H9 (cell line): ENCODE data around the gene PDE5A. TPM values are rescaled to one million over a fixed set of nuclear protein-coding genes. Genes with fewer than 3 reads are reported as not detected.

Experiments used
- DNase-seq: peaks from one replicate; pipeline ENCODE4 v3.0.0-alpha.2; 2017
- H2AFZ ChIP-seq: one replicate; pipeline ENCODE4 v1.6.1; 2013; ENCODE audit warnings: mild to moderate bottlenecking, low read length, control low read depth, moderate library complexity
- H2AK5ac ChIP-seq: 2 replicates; pipeline ENCODE4 v1.6.1; 2013; ENCODE audit warnings: low read length, control low read depth, mixed read lengths; ENCODE audit not compliant: insufficient read length
- H2BK120ac ChIP-seq: one replicate; pipeline ENCODE4 v1.6.1; 2013; ENCODE audit warnings: low read depth, mild to moderate bottlenecking, low read length, control low read depth, inconsistent platforms; ENCODE audit not compliant: poor library complexity, severe bottlenecking
- H2BK12ac ChIP-seq: 2 replicates; pipeline ENCODE4 v1.6.1; 2013; ENCODE audit warnings: low read length, control low read depth, mixed read lengths, low read depth; ENCODE audit not compliant: insufficient read length
- H2BK15ac ChIP-seq: 2 replicates; pipeline ENCODE4 v1.6.1; 2013; ENCODE audit warnings: low read depth, low read length, control low read depth
- H2BK20ac ChIP-seq: one replicate; pipeline ENCODE4 v1.6.1; 2013; ENCODE audit warnings: low read depth, mild to moderate bottlenecking, low read length, control low read depth, inconsistent platforms; ENCODE audit not compliant: poor library complexity, severe bottlenecking
- H2BK5ac ChIP-seq: 2 replicates; pipeline ENCODE4 v1.6.1; 2013; ENCODE audit warnings: low read length, control low read depth, mixed read lengths; ENCODE audit not compliant: insufficient read length
- H3K14ac ChIP-seq: 2 replicates; pipeline ENCODE4 v1.6.1; 2013; ENCODE audit warnings: low read length, control low read depth; ENCODE audit not compliant: insufficient read depth
- H3K18ac ChIP-seq: 2 replicates; pipeline ENCODE4 v1.6.1; 2013; ENCODE audit warnings: low read depth, mild to moderate bottlenecking, mixed read lengths, low read length, control low read depth; ENCODE audit not compliant: insufficient read length
- H3K23ac ChIP-seq: 2 replicates; pipeline ENCODE4 v1.6.1; 2013; ENCODE audit warnings: low read length, control low read depth, mixed read lengths, low read depth; ENCODE audit not compliant: insufficient read length
- H3K23me2 ChIP-seq: 2 replicates; pipeline ENCODE4 v1.6.1; 2013; ENCODE audit warnings: low read depth, mild to moderate bottlenecking, mixed read lengths, low read length, control low read depth; ENCODE audit not compliant: insufficient read length, poor library complexity, severe bottlenecking
- H3K27ac ChIP-seq: 2 replicates; pipeline ENCODE4 v1.5.1; 2013; ENCODE audit warnings: low read length, control low read depth, mixed read lengths, low read depth; ENCODE audit not compliant: insufficient read length
- H3K27me3 ChIP-seq: 2 replicates; pipeline ENCODE4 v1.6.1; 2013; ENCODE audit warnings: low read length, control low read depth, inconsistent platforms; ENCODE audit not compliant: insufficient read depth
- H3K4ac ChIP-seq: 2 replicates; pipeline ENCODE4 v1.6.1; 2013; ENCODE audit warnings: low read depth, mild to moderate bottlenecking, control low read depth, inconsistent platforms, low read length, moderate library complexity
- H3K4me1 ChIP-seq: 2 replicates; pipeline ENCODE4 v1.6.1; 2013; ENCODE audit warnings: low read length, control low read depth, inconsistent platforms; ENCODE audit not compliant: insufficient read depth
- H3K4me2 ChIP-seq: 2 replicates; pipeline ENCODE4 v1.6.1; 2013; ENCODE audit warnings: low read length, control low read depth, mixed read lengths; ENCODE audit not compliant: insufficient read length, insufficient read depth
- H3K56ac ChIP-seq: 2 replicates; pipeline ENCODE4 v1.6.1; 2013; ENCODE audit warnings: low read depth, mild to moderate bottlenecking, mixed read lengths, low read length, control low read depth; ENCODE audit not compliant: insufficient read length
- H3K79me1 ChIP-seq: 2 replicates; pipeline ENCODE4 v1.6.1; 2013; ENCODE audit warnings: low read depth, mild to moderate bottlenecking, moderate library complexity, low read length, control low read depth, inconsistent platforms; ENCODE audit not compliant: insufficient read depth, poor library complexity, severe bottlenecking
- H3K79me2 ChIP-seq: 2 replicates; pipeline ENCODE4 v1.6.1; 2013; ENCODE audit warnings: low read length, control low read depth, inconsistent platforms; ENCODE audit not compliant: insufficient read depth
- H3K9ac ChIP-seq: 2 replicates; pipeline ENCODE4 v1.6.1; 2013; ENCODE audit warnings: low read length, control low read depth, mixed read lengths; ENCODE audit not compliant: insufficient read length; ENCODE audit errors: extremely low read depth
- H3K9me3 ChIP-seq: one replicate; pipeline ENCODE4 v1.6.1; 2013; ENCODE audit warnings: low read depth, low read length, inconsistent platforms; ENCODE audit not compliant: control insufficient read depth
- H3T11ph ChIP-seq: one replicate; pipeline ENCODE4 v1.6.1; 2013; ENCODE audit warnings: mild to moderate bottlenecking, low read length, control low read depth, inconsistent platforms
- H4K20me1 ChIP-seq: one replicate; pipeline ENCODE4 v1.6.1; 2013; ENCODE audit not compliant: control insufficient read depth, insufficient read length, insufficient read depth
- H4K5ac ChIP-seq: 2 replicates; pipeline ENCODE4 v1.6.1; 2013; ENCODE audit warnings: low read depth, mild to moderate bottlenecking, mixed read lengths, low read length, control low read depth; ENCODE audit not compliant: insufficient read length
- H4K8ac ChIP-seq: replicated peaks from 2 replicates; pipeline ENCODE4 v1.6.1; 2013; ENCODE audit warnings: low read length, control low read depth, mixed read lengths, low read depth; ENCODE audit not compliant: insufficient read length
- H4K91ac ChIP-seq: 2 replicates; pipeline ENCODE4 v1.6.1; 2013; ENCODE audit warnings: low read depth, mild to moderate bottlenecking, moderate library complexity, mixed read lengths, low read length, control low read depth; ENCODE audit not compliant: insufficient read length
- H3K27ac Mint-ChIP-seq, 3 experiments: 2 replicates in 2 of 3; 3 replicates in 1 of 3; pipeline ENCODE4 v1.8.0; 2020 to 2021; ENCODE audit warnings: mixed read lengths in 3 of 3, mild to moderate bottlenecking in 1 of 3, moderate library complexity in 1 of 3
- H3K27me3 Mint-ChIP-seq: 2 replicates; pipeline ENCODE4 v1.8.0; 2021; ENCODE audit warnings: low read depth, mild to moderate bottlenecking, moderate library complexity, mixed read lengths
- H3K36me3 Mint-ChIP-seq, 3 experiments: 2 replicates in 2 of 3; 3 replicates in 1 of 3; pipeline ENCODE4 v1.8.0; 2020 to 2021; ENCODE audit warnings: low read depth in 3 of 3, mixed read lengths in 3 of 3; ENCODE audit not compliant: insufficient read depth in 1 of 3
- H3K4me1 Mint-ChIP-seq, 2 experiments: 2 replicates each; pipeline ENCODE4 v1.8.0; 2020; ENCODE audit warnings: mixed read lengths in 2 of 2
- H3K4me3 Mint-ChIP-seq, 2 experiments: 2 replicates in 1 of 2; 3 replicates in 1 of 2; pipeline ENCODE4 v1.8.0; 2020 to 2021; ENCODE audit warnings: mild to moderate bottlenecking in 2 of 2, mixed read lengths in 2 of 2, moderate library complexity in 1 of 2
- H3K9me3 Mint-ChIP-seq, 2 experiments: 2 replicates in 1 of 2; 3 replicates in 1 of 2; pipeline ENCODE4 v1.8.0; 2020; ENCODE audit warnings: mild to moderate bottlenecking in 2 of 2, mixed read lengths in 2 of 2, moderate library complexity in 1 of 2
- CTCF ChIP-seq: fragments of 200-600 bp; sonication (generic); conservative IDR thresholded peaks from 3 replicates; pipeline ENCODE4 v1.8.0; 2021; ENCODE audit warnings: antibody characterized with exemption, mild to moderate bottlenecking
- total RNA-seq: library from RNA; stranded (reverse); gene quantifications from 2 replicates; pipeline ENCODE4 v1.2.1, GENCODE V29; 2021

Gene PDE5A
- total RNA-seq, 1 experiment from 2014 or later: 15.7 TPM

- H3K4ac ChIP-seq: no peak overlapping the region
- H3T11ph ChIP-seq: no peak overlapping the region
- no peak overlapping the region for H2BK12ac ChIP-seq
- peaks cover 6% of the 10 kb centered on the region for H3K79me1 ChIP-seq
- no peaks in the 10 kb centered on the region for H3K4me1 ChIP-seq
- H2BK120ac ChIP-seq: no peak overlapping the region
- H3K27me3 ChIP-seq: no peaks in the 10 kb centered on the region
- no peak overlapping the region for H3K23ac ChIP-seq
- no peak overlapping the region for H4K5ac ChIP-seq
- no peak for DNase-seq
- H4K91ac ChIP-seq: no peak overlapping the region
- no peak overlapping the region for H2AK5ac ChIP-seq
- no peaks in the 10 kb centered on the region for H3K9me3 ChIP-seq
- H3K4me1 Mint-ChIP-seq: no peaks in the 10 kb centered on the region
- no peaks in the 10 kb centered on the region; the same call in 1 of the 2 replicates for H3K79me2 ChIP-seq
- H3K27ac Mint-ChIP-seq: no peak overlapping the region
- no peak overlapping the region for H4K8ac ChIP-seq
- H3K9me3 Mint-ChIP-seq: peaks cover 6 to 10% of the 10 kb centered on the region in 2 experiments; a peak in 4 of 5 replicates
- no peaks in the 10 kb centered on the region for H3K27me3 Mint-ChIP-seq
- no peak overlapping the region for H2BK15ac ChIP-seq
- no peak overlapping the region for H3K56ac ChIP-seq
- no peak for TF ChIP-seq CTCF
- H3K4me3 Mint-ChIP-seq: no peak overlapping the region
- H3K4me2 ChIP-seq: no peak overlapping the region
- no peaks in the 10 kb centered on the region for H3K23me2 ChIP-seq
- no peak overlapping the region for H3K27ac ChIP-seq
- no peak overlapping the region for H2AFZ ChIP-seq
- H3K36me3 Mint-ChIP-seq: peaks cover 20 to 33% (median 26%) of the 10 kb centered on the region in 3 experiments
- H3K14ac ChIP-seq: no peak overlapping the region
- H2BK5ac ChIP-seq: no peak overlapping the region
- H4K20me1 ChIP-seq: no peaks in the 10 kb centered on the region
- no peak overlapping the region for H2BK20ac ChIP-seq
- no peak overlapping the region for H3K9ac ChIP-seq
- H3K18ac ChIP-seq: no peak overlapping the region
Measured at GRCh38 chr4:119604266-119604665, 24.3 kb downstream of the PDE5A start.
